Activated gamma-delta T cell (primary cell): ENCODE data around the gene EMP2.

Experiments used
- DNase-seq: peaks from one replicate; lab custom pipeline; 2025; lab: John Stamatoyannopoulos, UW

EMP2 gene

GRCh38 chr16:10610499-10611184 lies 30.2 kb upstream of the EMP2 start:
- DNase-seq, result no peak

GRCh38 chr16:10609402-10609774 lies 29.0 kb upstream of the EMP2 start:
- no peak for DNase-seq

GRCh38 chr16:10608687-10609401 lies 28.4 kb upstream of the EMP2 start:
- no peak for DNase-seq

GRCh38 chr16:10607157-10607556 lies 26.8 kb upstream of the EMP2 start:
- DNase-seq, result no peak

GRCh38 chr16:10606607-10607006 lies 26.2 kb upstream of the EMP2 start:
- no peak for DNase-seq

- DNase-seq, result no peak
These were observed 25.2 kb upstream of the EMP2 start for GRCh38 chr16:10605636-10606035.

GRCh38 chr16:10601444-10602408 lies 21.3 kb upstream of the EMP2 start:
- no peak for DNase-seq

- no peak for DNase-seq
These were observed 20.5 kb upstream of the EMP2 start for GRCh38 chr16:10600782-10601443.

- no peak for DNase-seq
These were observed 19.2 kb upstream of the EMP2 start for GRCh38 chr16:10599626-10600025.

- no peak for DNase-seq
These were observed 17.8 kb upstream of the EMP2 start for GRCh38 chr16:10598157-10598556.

GRCh38 chr16:10597187-10597601 lies 16.8 kb upstream of the EMP2 start:
- DNase-seq, result no peak

GRCh38 chr16:10594312-10594950 lies 14.0 kb upstream of the EMP2 start:
- no peak for DNase-seq

GRCh38 chr16:10592611-10593010 lies 12.2 kb upstream of the EMP2 start:
- no peak for DNase-seq

GRCh38 chr16:10590342-10590741 lies 9.9 kb upstream of the EMP2 start:
- no peak for DNase-seq

GRCh38 chr16:10589109-10589508 lies 8.7 kb upstream of the EMP2 start:
- no peak for DNase-seq

GRCh38 chr16:10587622-10588021 lies 7.2 kb upstream of the EMP2 start:
- DNase-seq, result no peak

GRCh38 chr16:10584981-10585438 lies 4.6 kb upstream of the EMP2 start:
- no peak for DNase-seq

- DNase-seq, result no peak
These were observed 2.9 kb upstream of the EMP2 start for GRCh38 chr16:10583269-10583668.

- no peak for DNase-seq
These were observed 1.1 kb upstream of the EMP2 start for GRCh38 chr16:10581507-10581906.

GRCh38 chr16:10580883-10581247 lies 467 bp upstream of the EMP2 start:
- no peak for DNase-seq

- no peak for DNase-seq
These were observed 828 bp downstream of the EMP2 start for GRCh38 chr16:10579575-10579964.
